Glutamatergic neuron (in vitro differentiated cells): ENCODE measurements around the gene GFOD1. TPM values are rescaled to one million over a fixed set of nuclear protein-coding genes. Genes with fewer than 3 reads are reported as not detected.

Source experiments
- DNase-seq: peaks from one replicate; pipeline ENCODE4 v3.0.0; 2022
- H3K27ac Mint-ChIP-seq: one replicate; pipeline ENCODE4 v1.8.0; 2020; ENCODE audit warnings: mild to moderate bottlenecking, mixed read lengths, inconsistent platforms; ENCODE audit not compliant: unreplicated experiment
- H3K27me3 Mint-ChIP-seq: one replicate; pipeline ENCODE4 v1.8.0; 2020; ENCODE audit warnings: mild to moderate bottlenecking, moderate library complexity, mixed read lengths, inconsistent platforms; ENCODE audit not compliant: unreplicated experiment
- H3K36me3 Mint-ChIP-seq: one replicate; pipeline ENCODE4 v1.8.0; 2020; ENCODE audit warnings: mild to moderate bottlenecking, mixed read lengths, inconsistent platforms; ENCODE audit not compliant: unreplicated experiment
- H3K4me1 Mint-ChIP-seq: one replicate; pipeline ENCODE4 v1.8.0; 2020; ENCODE audit warnings: mild to moderate bottlenecking, low read depth, mixed read lengths, inconsistent platforms; ENCODE audit not compliant: unreplicated experiment
- H3K4me3 Mint-ChIP-seq: one replicate; pipeline ENCODE4 v1.8.0; 2020; ENCODE audit warnings: mild to moderate bottlenecking, mixed read lengths, inconsistent platforms; ENCODE audit not compliant: unreplicated experiment
- H3K9me3 Mint-ChIP-seq: one replicate; pipeline ENCODE4 v1.8.0; 2020; ENCODE audit warnings: mild to moderate bottlenecking, moderate library complexity, mixed read lengths, inconsistent platforms; ENCODE audit not compliant: unreplicated experiment
- total RNA-seq: library from RNA; stranded (reverse); fragmentation: NEBNext Ultra II Directional; extraction: Animal tissue kit (Norgen Biotek cat#: 25700); gene quantifications from one replicate; pipeline ENCODE4 v1.2.1, GENCODE V29; 2021; ENCODE audit not compliant: unreplicated experiment
- TF ChIP-seq, protein P1 (sequence below): fragments of 200-600 bp; sonication (generic); IDR thresholded peaks from one replicate; pipeline ENCODE4 v1.5.0; 2021; ENCODE audit not compliant: partially characterized antibody, unreplicated experiment

Gene GFOD1
- total RNA-seq, 1 donor from 2014 or later: 4.1 TPM

DNA sequence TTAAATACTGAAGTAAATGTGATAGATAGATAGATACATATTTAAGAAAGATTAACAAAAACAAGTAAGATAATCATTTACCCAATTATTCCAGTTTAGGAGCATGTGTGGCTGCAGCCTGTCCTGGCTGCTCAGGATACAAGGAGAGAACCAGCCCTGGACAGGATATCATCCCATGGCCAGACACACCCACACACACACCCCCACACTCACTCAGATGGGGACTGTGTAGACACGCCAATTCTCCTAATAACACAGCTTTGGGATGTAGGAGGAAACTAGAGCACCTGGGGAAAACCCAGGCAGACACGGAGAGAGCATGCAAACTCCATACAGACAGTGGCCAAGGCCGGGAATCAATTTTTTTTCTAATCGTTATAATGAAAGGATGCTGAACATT lies 45.6 kb downstream of the GFOD1 start:
- H3K9me3 Mint-ChIP-seq: no peaks in the 10 kb centered on the region
- TF ChIP-seq, protein P1, sequence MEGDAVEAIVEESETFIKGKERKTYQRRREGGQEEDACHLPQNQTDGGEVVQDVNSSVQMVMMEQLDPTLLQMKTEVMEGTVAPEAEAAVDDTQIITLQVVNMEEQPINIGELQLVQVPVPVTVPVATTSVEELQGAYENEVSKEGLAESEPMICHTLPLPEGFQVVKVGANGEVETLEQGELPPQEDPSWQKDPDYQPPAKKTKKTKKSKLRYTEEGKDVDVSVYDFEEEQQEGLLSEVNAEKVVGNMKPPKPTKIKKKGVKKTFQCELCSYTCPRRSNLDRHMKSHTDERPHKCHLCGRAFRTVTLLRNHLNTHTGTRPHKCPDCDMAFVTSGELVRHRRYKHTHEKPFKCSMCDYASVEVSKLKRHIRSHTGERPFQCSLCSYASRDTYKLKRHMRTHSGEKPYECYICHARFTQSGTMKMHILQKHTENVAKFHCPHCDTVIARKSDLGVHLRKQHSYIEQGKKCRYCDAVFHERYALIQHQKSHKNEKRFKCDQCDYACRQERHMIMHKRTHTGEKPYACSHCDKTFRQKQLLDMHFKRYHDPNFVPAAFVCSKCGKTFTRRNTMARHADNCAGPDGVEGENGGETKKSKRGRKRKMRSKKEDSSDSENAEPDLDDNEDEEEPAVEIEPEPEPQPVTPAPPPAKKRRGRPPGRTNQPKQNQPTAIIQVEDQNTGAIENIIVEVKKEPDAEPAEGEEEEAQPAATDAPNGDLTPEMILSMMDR: no peak
- no peaks in the 10 kb centered on the region for H3K36me3 Mint-ChIP-seq
- DNase-seq: no peak
- H3K27ac Mint-ChIP-seq: no peak overlapping the region
- peaks cover 15% of the 10 kb centered on the region for H3K4me1 Mint-ChIP-seq
- H3K4me3 Mint-ChIP-seq: no peak overlapping the region
- peaks cover 2% of the 10 kb centered on the region for H3K27me3 Mint-ChIP-seq

DNA sequence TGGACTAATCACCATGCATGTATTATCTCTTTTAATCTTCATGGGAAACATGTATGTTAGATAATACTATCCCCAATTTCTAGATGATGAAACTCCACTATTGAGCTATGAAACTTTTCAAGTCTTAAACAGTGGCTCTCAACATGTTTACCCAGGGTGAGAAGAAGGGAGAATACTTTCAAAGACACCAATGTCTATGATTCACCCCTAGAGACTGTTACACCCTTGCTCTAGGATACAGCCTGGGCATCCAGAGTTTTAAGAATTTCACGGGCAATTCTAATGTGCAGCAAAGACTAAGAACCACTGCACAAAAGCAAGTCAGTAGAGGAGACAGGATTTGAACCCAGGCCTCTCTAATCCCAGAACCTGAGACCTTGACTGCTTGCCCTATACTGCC lies 47.8 kb downstream of the GFOD1 start:
- Mint-ChIP-seq H3K4me1 (no peaks in the 10 kb centered on the region), H3K27ac (no peak overlapping the region), H3K27me3 (no peaks in the 10 kb centered on the region), H3K4me3 (no peak overlapping the region), H3K9me3 (no peaks in the 10 kb centered on the region), H3K36me3 (peaks cover under 1% of the 10 kb centered on the region)
- TF ChIP-seq, protein P1: no peak
- DNase-seq: no peak

DNA sequence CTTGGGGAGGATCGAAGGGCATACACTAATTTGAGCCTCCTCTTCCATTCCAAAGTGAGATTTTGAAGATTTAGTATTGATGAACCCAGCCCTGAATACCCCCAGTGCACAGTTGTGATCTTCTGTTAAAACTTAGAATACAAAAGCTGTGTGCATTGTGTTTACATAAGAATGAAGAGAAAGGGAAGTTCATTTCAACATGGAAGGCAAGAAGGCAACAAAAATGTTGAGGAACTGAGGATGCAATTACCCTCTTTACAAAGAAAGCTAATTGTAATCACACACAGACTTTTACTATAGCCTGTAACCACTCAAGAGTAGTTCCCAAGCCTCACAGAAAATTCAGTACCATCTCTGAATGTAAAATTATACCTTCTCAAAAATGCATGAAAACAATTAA lies 49.3 kb downstream of the GFOD1 start:
- H3K36me3 Mint-ChIP-seq: peaks cover 8% of the 10 kb centered on the region
- TF ChIP-seq, protein P1: no peak
- H3K27me3 Mint-ChIP-seq: no peaks in the 10 kb centered on the region
- H3K9me3 Mint-ChIP-seq: no peaks in the 10 kb centered on the region
- no peak overlapping the region for H3K4me3 Mint-ChIP-seq
- no peak for DNase-seq
- H3K4me1 Mint-ChIP-seq: no peaks in the 10 kb centered on the region
- H3K27ac Mint-ChIP-seq: no peak overlapping the region

DNA sequence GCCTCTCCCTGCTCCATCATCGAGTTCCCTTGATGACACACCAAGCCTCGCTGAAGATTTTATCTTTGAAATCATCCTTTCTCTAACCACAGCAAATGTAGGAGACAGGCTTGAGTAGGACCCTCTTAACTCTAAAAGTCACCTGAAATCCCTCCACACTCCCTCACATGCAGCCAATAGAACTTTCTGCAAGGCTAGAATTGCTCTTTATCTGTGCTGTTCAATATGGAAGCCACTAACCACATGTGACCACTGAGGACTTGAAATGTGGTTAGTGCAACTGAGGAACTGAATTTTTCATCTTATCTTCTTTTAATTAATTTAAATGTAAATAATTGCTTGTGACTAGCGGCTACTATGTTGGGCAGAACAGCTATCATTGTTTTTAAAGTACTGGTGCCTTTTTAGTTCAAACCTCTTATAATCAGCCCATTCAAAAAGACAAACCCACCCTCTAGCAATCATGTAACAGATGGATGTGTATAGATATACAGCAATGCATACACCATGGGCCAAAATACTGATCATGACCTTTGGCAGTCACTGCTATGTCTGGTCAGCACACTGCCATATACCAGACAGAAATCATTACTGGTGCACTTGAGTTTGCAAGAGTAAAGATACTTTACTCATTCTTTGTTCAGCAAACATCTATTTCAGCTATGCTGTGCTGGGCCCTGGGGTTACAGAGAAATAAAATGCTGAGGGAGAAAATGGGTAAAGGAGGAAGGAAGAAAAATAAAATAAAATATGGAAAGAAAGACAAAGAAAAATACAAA lies 50.0 kb downstream of the GFOD1 start:
- Mint-ChIP-seq H3K4me3 (no peak overlapping the region), H3K4me1 (no peaks in the 10 kb centered on the region), H3K9me3 (no peaks in the 10 kb centered on the region), H3K36me3 (peaks cover 8% of the 10 kb centered on the region), H3K27me3 (no peaks in the 10 kb centered on the region), H3K27ac (no peak overlapping the region)
- no peak for DNase-seq
- TF ChIP-seq, protein P1: no peak

DNA sequence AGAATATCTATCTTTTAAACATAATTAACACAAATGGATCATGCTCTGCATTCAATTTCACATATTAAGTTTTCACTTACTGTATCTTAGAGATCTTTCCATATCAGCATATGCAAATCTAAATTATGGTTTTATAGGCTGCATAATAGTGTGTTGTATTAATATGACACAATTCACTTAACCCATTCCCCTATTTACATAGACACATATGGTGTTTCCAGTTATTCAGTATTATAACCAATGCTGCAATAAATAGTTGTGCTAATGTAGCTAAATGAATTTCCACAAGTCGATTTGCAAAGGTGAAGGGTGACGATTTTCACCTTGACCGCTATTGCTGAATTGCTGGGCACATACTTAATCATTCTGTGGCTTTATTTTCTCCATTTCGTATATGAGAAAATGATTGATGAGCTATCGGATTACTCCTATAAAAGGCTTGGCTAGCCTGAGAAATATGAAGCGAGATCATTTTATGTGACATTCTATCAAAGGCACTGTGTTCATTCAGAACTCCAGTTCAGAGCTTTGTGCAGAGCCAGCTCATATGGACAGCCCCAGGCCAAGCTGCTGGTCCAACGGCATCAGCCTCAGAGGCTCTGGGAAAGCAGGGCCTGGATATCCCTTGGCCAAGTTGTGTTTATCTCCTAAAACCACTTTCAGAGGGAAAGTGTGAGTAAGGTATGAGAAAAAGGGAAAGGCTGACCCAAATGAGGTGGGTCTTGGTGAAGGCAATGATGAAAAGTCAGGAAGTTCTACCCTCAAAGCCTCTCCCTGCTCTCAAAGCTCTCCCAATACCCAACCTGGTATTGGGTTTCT lies 50.8 kb downstream of the GFOD1 start:
- no peaks in the 10 kb centered on the region for H3K27me3 Mint-ChIP-seq
- H3K4me1 Mint-ChIP-seq: no peaks in the 10 kb centered on the region
- H3K9me3 Mint-ChIP-seq: no peaks in the 10 kb centered on the region
- TF ChIP-seq, protein P1: no peak
- DNase-seq: no peak
- peaks cover 8% of the 10 kb centered on the region for H3K36me3 Mint-ChIP-seq
- no peak overlapping the region for H3K4me3 Mint-ChIP-seq
- no peak overlapping the region for H3K27ac Mint-ChIP-seq
